ENCODE results near the gene P3H1.

DNA sequence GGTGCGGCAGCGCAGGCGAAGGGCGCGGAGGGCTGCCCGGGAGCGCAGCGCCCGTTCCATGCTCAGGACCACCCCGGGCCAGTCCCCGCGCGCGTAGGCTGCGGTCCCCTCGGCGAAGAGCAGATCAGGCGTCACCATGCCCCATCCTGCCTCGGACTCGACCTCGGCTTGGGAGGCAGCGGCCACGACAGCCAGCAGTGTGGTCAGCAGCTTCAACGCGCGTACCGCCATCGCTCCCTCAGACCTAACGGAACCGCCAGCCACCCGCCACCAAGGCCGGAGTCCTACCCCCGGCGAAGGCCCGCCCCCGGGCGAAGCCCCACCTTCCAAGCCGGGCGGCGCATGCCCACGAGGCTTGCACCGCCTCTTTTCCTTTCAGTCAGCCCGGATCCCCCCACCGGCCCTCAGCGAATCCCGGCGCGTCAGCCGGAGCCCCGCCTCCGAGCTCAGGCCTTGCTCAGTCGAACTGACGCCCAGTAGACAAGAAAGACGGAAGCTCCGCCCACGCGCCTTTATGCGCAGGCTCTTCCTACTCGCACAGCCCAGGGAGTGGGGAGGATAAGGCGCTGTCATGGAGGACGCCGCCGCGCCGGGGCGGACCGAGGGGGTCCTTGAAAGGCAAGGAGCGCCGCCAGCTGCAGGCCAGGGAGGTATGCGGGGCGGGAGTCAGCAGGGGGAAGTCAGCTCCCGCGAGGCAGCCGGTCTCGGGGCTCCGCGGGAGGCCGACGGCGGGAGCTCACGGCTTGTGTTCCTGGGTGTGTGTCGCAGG is at the start of gene P3H1, which contains the start of gene C1orf50:
- TF ChIP-seq CTCF (conservative IDR thresholded peaks at IDR 0.05; ENCODE audit: low read depth, low read length) (no peak), EZH2 (IDR thresholded peaks at IDR 0.05; ENCODE audit: low read length, unreplicated experiment) (no peak), EZH2phosphoT487 (IDR thresholded peaks at IDR 0.05; ENCODE audit: borderline replicate concordance, low read length) (no peak)
